Activated T-cell treated with anti-CD3 and anti-CD28 coated beads, Interleukin-2, amount 50 U/mL, for 1 hour (primary cell): ENCODE data around the gene SERPINB2.

Experiments
- DNase-seq: peaks from one replicate; pipeline ENCODE4 v3.0.0-alpha.2; 2020

Gene SERPINB2

GRCh38 chr18:63887424-63887823 lies at the start of gene SERPINB2:
Gene SERPINB2, plus strand, starts transcription at chr18:63887705. Its CDS starts 3,740 bp downstream, at chr18:63891445.
- no peak for DNase-seq

GRCh38 chr18:63843008-63843407 lies 44.5 kb upstream of the SERPINB2 start:
- DNase-seq: no peak

DNA sequence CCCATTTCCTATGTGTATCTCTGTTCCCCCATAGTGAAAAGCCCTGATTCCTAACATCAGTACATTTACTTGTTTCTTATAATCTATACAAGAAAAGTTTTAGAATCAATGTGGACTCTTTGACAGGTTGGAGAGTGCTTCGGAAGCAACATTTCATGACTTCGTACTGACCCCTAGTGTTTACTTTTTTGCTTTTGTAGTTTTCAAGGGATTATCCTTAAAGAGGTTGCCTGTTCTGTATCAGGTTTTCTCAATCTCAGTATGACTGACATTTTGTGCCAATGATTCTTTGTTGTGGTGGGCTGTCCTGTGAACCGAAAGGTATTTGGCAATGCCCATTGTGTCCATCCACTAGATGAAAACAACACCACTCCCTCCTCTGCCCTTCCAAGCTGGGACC lies 43.3 kb upstream of the SERPINB2 start:
- DNase-seq: no peak

GRCh38 chr18:63848159-63848558 lies 39.3 kb upstream of the SERPINB2 start:
- DNase-seq: no peak

DNA sequence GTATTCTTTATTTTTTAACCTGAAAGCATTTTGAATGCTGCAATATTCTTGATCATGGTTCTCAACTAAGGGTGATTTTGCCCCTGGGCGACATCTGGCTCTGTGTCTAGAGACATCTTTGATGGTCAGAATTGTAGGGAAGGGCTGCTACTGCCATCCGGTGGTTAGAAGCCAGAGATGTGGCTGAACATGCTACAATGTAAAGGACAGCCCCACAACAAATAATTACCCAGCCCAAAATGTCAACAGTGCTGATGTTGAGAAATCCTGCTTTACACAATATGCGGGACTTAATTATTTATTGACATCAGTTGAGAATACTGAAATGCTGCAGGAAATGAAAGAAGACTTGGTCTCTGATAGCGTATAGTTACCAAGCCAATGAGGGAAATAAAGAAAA lies 37.5 kb upstream of the SERPINB2 start:
- DNase-seq: no peak

DNA sequence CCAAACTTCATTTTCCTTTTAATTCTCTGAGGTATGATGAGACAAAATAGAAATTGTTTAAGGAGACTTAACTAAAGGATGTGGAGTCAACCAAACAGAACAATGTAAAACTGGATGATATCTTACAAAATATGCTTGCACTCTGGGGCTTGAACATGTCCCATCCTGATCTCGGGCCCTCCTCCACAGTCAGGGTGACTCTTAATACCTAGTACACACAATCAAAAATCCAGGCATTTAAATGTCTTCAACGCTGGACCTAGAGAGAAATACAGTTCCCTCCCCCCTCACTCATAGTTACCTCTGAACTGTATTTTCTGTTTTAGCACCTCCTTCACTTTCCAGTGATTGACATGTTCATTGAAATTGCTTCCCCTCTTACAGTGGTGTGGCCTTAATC lies 36.9 kb upstream of the SERPINB2 start:
- no peak for DNase-seq

DNA sequence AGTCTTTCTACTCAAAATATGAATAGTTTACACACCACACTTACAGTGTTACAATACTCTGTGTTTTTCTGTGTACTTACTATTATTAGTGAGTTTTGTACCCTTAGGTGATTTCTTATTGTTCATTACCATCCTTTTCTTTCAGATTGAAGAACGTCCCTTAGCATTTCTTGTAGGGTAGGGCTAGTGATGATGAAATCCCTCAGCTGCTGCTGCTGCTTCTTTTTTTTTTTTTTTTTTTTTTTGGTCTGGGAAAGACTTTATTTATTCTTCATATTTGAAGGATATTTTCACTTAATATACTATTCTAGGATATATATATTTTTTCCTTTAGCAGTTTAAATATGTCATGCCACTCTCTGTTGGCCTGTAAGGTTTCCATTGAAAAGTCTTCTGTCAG lies 29.0 kb upstream of the SERPINB2 start:
- no peak for DNase-seq

- no peak for DNase-seq
These were observed 27.6 kb upstream of the SERPINB2 start for GRCh38 chr18:63859781-63860475.

DNA sequence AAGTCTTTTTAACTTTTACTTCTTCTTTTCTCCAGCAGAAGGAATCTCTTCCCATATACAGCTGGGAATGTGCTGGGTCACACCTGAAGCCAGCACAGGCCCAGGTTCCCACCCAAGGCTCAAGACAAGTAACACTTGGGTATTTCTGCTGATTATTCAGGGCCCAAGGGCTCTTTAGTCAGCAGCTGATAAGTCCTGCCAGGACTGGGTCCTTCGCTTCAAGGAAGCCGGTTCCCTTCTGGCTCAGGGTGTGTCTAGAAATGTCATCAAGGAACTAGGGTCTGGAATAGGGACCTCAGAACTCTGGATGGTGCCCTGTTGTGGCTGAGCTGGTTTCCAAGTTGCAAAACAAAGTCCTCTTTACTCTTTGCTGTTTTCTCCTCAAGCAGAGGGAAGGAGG lies 27.0 kb upstream of the SERPINB2 start:
- DNase-seq: no peak

DNA sequence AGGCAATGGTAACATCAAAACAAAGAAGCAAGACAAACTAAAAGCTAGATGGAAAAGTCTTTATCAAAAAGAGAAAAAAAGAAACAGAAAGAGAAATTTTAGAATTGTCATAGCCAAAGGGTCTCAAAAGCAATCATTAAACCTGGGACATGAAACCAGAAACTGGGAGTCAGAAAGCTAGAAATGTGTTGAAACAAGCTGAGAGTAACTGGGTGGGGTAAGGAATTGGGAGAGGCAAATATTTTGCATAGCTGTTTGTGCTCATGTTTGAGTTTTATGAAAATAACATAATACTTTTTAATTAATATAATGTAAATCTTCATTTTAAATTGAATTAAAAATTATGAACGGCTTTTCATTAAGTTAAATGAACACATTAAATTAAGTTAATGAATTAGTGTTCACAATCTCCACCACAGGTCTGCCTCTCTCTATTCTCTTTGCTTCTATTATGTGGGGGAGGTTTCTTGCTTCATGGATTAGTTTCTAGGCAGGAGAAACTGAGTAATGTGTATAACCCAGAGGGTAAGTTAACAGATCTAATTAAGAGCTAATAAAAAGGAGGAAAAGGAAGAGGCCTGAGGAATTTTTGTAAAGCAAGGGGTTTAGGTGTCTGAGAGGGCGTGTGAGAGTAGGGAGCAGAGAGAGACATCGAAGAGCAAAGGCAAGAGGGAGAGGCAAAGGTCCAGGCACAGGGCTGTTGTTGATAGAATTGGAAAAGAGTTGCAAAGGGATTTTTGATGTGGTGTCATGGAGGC lies 20.0 kb upstream of the SERPINB2 start:
- no peak for DNase-seq

DNA sequence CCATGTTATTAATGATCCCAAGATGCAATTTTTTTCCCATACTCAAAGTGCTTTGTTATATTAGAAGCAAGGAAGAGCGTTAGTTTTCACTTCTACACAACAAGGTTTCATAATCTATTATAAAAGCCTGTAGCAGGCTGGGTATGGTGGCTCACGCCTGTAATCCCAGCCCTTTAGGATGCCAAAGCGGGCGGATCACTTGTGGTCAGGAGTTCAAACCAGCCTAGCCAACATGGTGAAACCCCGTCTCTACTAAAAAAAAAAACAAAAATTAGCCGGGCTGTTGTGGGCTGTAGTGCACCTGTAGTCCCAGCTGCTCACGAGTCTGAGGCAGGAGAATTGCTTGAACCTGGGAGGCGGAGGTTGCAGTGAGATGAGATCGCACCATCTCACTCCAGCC lies 19.0 kb upstream of the SERPINB2 start:
- no peak for DNase-seq

DNA sequence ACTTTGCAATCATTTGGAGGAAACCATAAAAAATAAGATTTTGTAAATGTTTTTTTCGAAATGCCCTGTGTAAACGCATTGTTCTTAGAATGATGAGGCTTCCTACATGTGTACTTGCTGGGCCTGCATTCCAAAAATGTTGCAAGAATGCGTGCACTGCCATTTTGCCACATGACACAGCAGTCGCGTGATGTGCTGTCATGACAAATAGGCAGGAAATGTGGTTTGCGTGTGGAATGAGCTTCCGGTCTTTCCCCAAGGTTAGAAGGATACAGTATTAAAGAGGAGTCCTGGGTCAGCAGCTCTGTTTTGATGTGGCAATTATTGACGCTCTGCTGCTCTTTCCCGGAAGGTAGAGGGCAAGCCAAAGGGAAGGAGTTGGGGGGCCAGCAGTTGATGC lies 18.1 kb upstream of the SERPINB2 start:
- DNase-seq: no peak

GRCh38 chr18:63869851-63870250 lies 17.7 kb upstream of the SERPINB2 start:
- DNase-seq: no peak

GRCh38 chr18:63871836-63872235 lies 15.7 kb upstream of the SERPINB2 start:
- no peak for DNase-seq

DNA sequence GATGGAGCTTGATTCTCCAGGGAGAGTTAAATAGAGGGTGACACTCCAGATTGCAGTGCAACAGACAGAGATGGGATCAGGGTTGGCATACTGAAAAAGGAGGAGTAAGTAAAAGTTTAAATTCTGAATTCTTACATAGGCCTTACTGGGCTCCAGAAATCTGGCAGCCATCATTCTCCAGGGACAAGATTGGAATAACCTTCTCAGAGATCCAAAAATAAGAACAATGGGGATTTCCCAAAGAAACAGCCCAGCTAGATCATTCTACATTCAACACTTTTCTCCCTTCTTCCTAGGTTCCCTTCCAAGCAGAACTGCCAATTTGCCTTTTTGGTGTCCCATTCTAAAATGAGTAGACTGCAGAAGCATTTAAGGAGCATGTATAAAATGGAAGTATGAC lies 14.9 kb upstream of the SERPINB2 start:
- DNase-seq: no peak

GRCh38 chr18:63878343-63878742 lies 9.2 kb upstream of the SERPINB2 start:
- no peak for DNase-seq

DNA sequence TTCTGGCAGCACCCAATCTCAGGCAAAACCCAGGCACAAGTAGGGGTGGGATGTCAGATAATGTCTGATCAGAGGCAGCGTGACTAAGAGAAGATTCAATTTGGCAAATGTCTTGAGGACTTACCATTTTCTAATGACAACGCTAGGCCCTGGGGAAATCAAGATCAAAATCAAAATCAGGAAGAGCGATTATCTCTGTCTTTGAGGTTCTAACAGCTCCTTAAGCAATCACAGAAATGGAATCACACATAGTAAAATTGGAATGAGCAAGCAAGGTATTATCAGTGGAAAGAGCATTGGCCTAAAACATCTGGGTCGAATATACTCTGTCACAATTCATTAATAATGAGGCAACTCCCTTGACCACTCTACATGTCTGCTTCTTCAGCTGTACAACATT lies 8.6 kb upstream of the SERPINB2 start:
- no peak for DNase-seq

GRCh38 chr18:63879709-63880108 lies 7.8 kb upstream of the SERPINB2 start:
- DNase-seq: no peak

GRCh38 chr18:63881851-63882250 lies 5.7 kb upstream of the SERPINB2 start:
- DNase-seq: no peak

DNA sequence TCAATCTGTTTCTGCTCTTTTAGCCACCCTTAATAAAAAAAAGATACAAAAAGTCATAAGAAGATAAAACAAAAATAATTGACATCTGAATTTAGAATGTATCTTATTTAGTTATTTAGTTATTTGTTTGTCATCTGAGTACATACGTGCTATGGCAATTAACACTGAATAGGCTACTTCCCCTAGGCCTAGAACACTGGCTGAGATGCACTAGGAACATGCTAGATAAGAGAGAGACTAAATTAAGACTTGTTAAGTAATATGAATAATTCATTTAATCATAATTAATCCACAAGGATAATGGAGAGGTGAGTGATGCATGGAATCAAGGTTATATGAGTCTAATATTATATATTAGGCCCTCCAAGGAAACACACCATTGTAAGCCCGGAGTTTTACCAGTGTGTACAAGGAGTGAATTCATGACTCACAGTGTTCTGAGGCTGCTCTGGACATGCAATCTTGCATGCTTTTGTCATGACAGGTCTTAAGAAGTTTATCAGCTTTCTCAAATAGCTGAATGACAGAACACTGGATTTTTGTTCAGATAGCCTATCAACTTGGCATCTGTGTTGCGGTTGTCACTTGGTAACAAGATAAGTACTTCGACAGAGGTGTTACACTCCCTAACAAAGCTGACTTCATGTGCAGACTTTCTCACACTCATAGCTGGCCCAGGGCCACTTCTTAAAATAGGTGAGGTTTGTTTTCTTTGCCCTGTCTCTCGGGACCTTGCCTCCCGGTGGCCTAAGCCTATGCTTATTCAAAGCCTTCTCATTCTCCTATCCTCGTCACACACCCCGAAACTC lies 5.0 kb upstream of the SERPINB2 start:
- DNase-seq: no peak

GRCh38 chr18:63883617-63884016 lies 3.9 kb upstream of the SERPINB2 start:
- DNase-seq: no peak

- DNase-seq: no peak
These were observed 1.1 kb downstream of the SERPINB2 start for GRCh38 chr18:63888470-63889190.

- no peak for DNase-seq
These were observed 2.1 kb downstream of the SERPINB2 start for GRCh38 chr18:63889626-63890025.
